ENCODE results near the gene EZH2. TPM values are rescaled to one million over a fixed set of nuclear protein-coding genes. Genes with fewer than 3 reads are reported as not detected.
A peak's percentile ranks its signal among the peaks of the same experiment; 100 is the strongest.

EZH2 gene
- total RNA-seq, 1 experiment from 2014 or later: 35.4 TPM

- ATAC-seq: no peak
- H3K27ac Mint-ChIP-seq: no peak overlapping the region
- ChIA-PET CTCF (no interaction called here), POLR2A (no interaction called here)
- no peak for DNase-seq (ENCODE audit: low spot score)
- H3K4me1 Mint-ChIP-seq: no peaks in the 10 kb centered on the region
- TF ChIP-seq OVOL2 (CRISPR knock-in tag; IDR thresholded peaks at IDR 0.05; ENCODE audit: borderline replicate concordance): no peak
- TF ChIP-seq, protein P1, sequence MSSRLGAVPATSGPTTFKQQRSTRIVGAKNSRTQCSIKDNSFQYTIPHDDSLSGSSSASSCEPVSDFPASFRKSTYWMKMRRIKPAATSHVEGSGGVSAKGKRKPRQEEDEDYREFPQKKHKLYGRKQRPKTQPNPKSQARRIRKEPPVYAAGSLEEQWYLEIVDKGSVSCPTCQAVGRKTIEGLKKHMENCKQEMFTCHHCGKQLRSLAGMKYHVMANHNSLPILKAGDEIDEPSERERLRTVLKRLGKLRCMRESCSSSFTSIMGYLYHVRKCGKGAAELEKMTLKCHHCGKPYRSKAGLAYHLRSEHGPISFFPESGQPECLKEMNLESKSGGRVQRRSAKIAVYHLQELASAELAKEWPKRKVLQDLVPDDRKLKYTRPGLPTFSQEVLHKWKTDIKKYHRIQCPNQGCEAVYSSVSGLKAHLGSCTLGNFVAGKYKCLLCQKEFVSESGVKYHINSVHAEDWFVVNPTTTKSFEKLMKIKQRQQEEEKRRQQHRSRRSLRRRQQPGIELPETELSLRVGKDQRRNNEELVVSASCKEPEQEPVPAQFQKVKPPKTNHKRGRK (CRISPR knock-in tag; IDR thresholded peaks at IDR 0.05; ENCODE audit: borderline replicate concordance): no peak
- H3K36me3 Mint-ChIP-seq: peaks cover 85% of the 10 kb centered on the region
- H3K4me3 Mint-ChIP-seq: no peak overlapping the region
- H3K27me3 Mint-ChIP-seq (ENCODE audit: low read depth): no peaks in the 10 kb centered on the region
- peaks cover 3% of the 10 kb centered on the region; the same call in 1 of the 2 replicates for H3K9me3 Mint-ChIP-seq
Observed at GRCh38 chr7:148790131-148790726, 93.9 kb downstream of the EZH2 start.

DNA sequence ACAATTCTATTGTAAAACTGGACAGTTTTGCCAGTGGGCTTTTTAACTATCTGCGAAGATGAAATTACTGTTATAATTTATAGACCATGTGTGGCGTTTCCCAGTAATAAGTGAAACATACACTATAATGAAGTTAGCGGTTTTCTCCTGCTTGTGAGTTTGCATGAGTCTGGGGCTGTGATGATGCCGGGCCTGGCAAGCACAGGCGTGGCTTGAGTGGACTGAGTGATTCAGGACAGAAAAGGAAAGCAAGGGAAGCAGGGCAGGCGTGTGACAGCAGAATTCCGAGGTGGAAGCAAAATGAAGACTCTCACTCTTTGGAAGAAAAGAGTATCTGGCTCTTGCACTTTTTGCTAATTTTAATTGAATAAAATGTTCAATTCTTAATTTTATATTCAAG is 94.9 kb downstream of the EZH2 start:
- ATAC-seq: no peak
- no peak overlapping the region for H3K4me3 Mint-ChIP-seq
- TF ChIP-seq PREB (CRISPR knock-in tag; IDR thresholded peaks at IDR 0.05; ENCODE audit: borderline replicate concordance) (no peak), EMX1 (CRISPR knock-in tag; IDR thresholded peaks at IDR 0.05) (no peak), ATF3 (CRISPR knock-in tag; conservative IDR thresholded peaks at IDR 0.05) (no peak), JUN (CRISPR knock-in tag; IDR thresholded peaks at IDR 0.05) (no peak), ATF2 (CRISPR knock-in tag; IDR thresholded peaks at IDR 0.05; ENCODE audit: borderline replicate concordance, low read depth) (no peak), ZNF232 (CRISPR knock-in tag; IDR thresholded peaks at IDR 0.05) (no peak)
- TF ChIP-seq, protein P2, sequence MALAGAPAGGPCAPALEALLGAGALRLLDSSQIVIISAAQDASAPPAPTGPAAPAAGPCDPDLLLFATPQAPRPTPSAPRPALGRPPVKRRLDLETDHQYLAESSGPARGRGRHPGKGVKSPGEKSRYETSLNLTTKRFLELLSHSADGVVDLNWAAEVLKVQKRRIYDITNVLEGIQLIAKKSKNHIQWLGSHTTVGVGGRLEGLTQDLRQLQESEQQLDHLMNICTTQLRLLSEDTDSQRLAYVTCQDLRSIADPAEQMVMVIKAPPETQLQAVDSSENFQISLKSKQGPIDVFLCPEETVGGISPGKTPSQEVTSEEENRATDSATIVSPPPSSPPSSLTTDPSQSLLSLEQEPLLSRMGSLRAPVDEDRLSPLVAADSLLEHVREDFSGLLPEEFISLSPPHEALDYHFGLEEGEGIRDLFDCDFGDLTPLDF (CRISPR knock-in tag; IDR thresholded peaks at IDR 0.05): no peak
- peaks cover 84% of the 10 kb centered on the region for H3K36me3 Mint-ChIP-seq
- no peaks in the 10 kb centered on the region for H3K9me3 Mint-ChIP-seq
- H3K27ac Mint-ChIP-seq: no peak overlapping the region
- CTCF ChIA-PET: no interaction called here
- H3K27me3 Mint-ChIP-seq (ENCODE audit: low read depth): no peaks in the 10 kb centered on the region
- POLR2A ChIA-PET: no interaction called here
- H3K4me1 Mint-ChIP-seq: no peaks in the 10 kb centered on the region
- DNase-seq (ENCODE audit: low spot score): no peak

GRCh38 chr7:148787571-148788295 is 96.4 kb downstream of the EZH2 start:
- peaks cover 77% of the 10 kb centered on the region for H3K36me3 Mint-ChIP-seq
- no peak for DNase-seq (ENCODE audit: low spot score)
- no peak for ATAC-seq
- CTCF ChIA-PET: no interaction called here
- H3K9me3 Mint-ChIP-seq: no peaks in the 10 kb centered on the region
- peaks cover 3% of the 10 kb centered on the region; the same call in 1 of the 2 replicates for H3K4me1 Mint-ChIP-seq
- H3K27me3 Mint-ChIP-seq (ENCODE audit: low read depth): no peaks in the 10 kb centered on the region
- peak overlapping the region; percentile 14; the same call in 1 of the 2 replicates for H3K27ac Mint-ChIP-seq
- H3K4me3 Mint-ChIP-seq: no peak overlapping the region
- TF ChIP-seq MYBL2 (CRISPR knock-in tag; IDR thresholded peaks at IDR 0.05) (no peak), FOXK1 (CRISPR knock-in tag; IDR thresholded peaks at IDR 0.05) (no peak), CDX4 (CRISPR knock-in tag; IDR thresholded peaks at IDR 0.05; ENCODE audit: borderline replicate concordance) (no peak), USF1 (CRISPR knock-in tag; IDR thresholded peaks at IDR 0.05) (no peak), NFE2L1 (CRISPR knock-in tag; IDR thresholded peaks at IDR 0.05) (no peak), GABPB1 (CRISPR knock-in tag; IDR thresholded peaks at IDR 0.05) (no peak), ELF4 (CRISPR knock-in tag; IDR thresholded peaks at IDR 0.05; ENCODE audit: low read depth) (no peak), HMGA2 (CRISPR knock-in tag; IDR thresholded peaks at IDR 0.05) (no peak), NFYB (CRISPR knock-in tag; conservative IDR thresholded peaks at IDR 0.05; ENCODE audit: low read depth) (no peak), ZNF232 (CRISPR knock-in tag; IDR thresholded peaks at IDR 0.05) (no peak)
- POLR2A ChIA-PET: no interaction called here
